Cardiac atrium fibroblast (primary cell): ENCODE results near the gene FAM89A. TPM values are rescaled to one million over a fixed set of nuclear protein-coding genes. Genes with fewer than 3 reads are reported as not detected.

ENCODE experiments used
- total RNA-seq: library from RNA; depleted of rRNA; stranded (reverse); fragments of >200 nt; gene quantifications from 2 replicates; pipeline ENCODE4 v1.2.3, GENCODE V29; 2015

FAM89A gene
- 5.8 and 6.6 TPM in 2 replicates for total RNA-seq

GRCh38 chr1:231040019-231040799 lies at the start of gene FAM89A:
TSS of gene FAM89A (minus strand) at chr1:231040254. CDS start at chr1:231040211, 43 bp downstream.

GRCh38 chr1:230978491-230979388 lies 61.3 kb downstream of the FAM89A start, which contains the start of the genes ARV1 and TTC13:
TSS of gene ARV1 (plus strand) at chr1:230979094. CDS start at chr1:230979106, 12 bp downstream.
TSS of gene TTC13 (minus strand) at chr1:230978861. CDS start at chr1:230978830, 31 bp downstream.

Other genes starting within 250 kb of the FAM89A start
- gene C1orf198, start 171.7 kb downstream of the FAM89A start, total RNA-seq = 92.8 and 146 TPM in 2 replicates
- gene TTC13, start 61.4 kb downstream of the FAM89A start, total RNA-seq = 4.0 and 7.8 TPM in 2 replicates
- 9.6 and 30.1 TPM in 2 replicates for gene ARV1, start 61.2 kb downstream of the FAM89A start, total RNA-seq
- gene TRIM67, start 121.8 kb upstream of the FAM89A start, total RNA-seq = not detected in 2 replicates
- gene GNPAT, start 201.0 kb upstream of the FAM89A start, total RNA-seq = 31.3 and 33.0 TPM in 2 replicates